ENCODE measurements around the gene KIF21A.

The KIF21A gene

GRCh38 chr12:39329018-39329417 lies 113.9 kb downstream of the KIF21A start:
- H3K4me3 ChIP-seq (replicated peaks; ENCODE audit: low read depth, low read length): no peak overlapping the region
- DNase-seq (ENCODE audit: low read depth): peak; percentile 33
- no peak for TF ChIP-seq CTCF (IDR thresholded peaks at IDR 0.05; ENCODE audit: low read length, missing control alignments)

GRCh38 chr12:39327965-39328364 lies 115.0 kb downstream of the KIF21A start:
- no peak overlapping the region for H3K4me3 ChIP-seq (replicated peaks; ENCODE audit: low read depth, low read length)
- no peak for TF ChIP-seq CTCF (IDR thresholded peaks at IDR 0.05; ENCODE audit: low read length, missing control alignments)
- DNase-seq (ENCODE audit: low read depth): no peak

GRCh38 chr12:39327510-39327909 lies 115.4 kb downstream of the KIF21A start:
- H3K4me3 ChIP-seq (replicated peaks; ENCODE audit: low read depth, low read length): no peak overlapping the region
- no peak for TF ChIP-seq CTCF (IDR thresholded peaks at IDR 0.05; ENCODE audit: low read length, missing control alignments)
- peak; percentile 18 for DNase-seq (ENCODE audit: low read depth)

GRCh38 chr12:39319180-39319579 lies 123.7 kb downstream of the KIF21A start:
- no peak for TF ChIP-seq CTCF (IDR thresholded peaks at IDR 0.05; ENCODE audit: low read length, missing control alignments)
- no peak overlapping the region for H3K4me3 ChIP-seq (replicated peaks; ENCODE audit: low read depth, low read length)
- DNase-seq (ENCODE audit: low read depth): no peak

- no peak for DNase-seq (ENCODE audit: low read depth)
- H3K4me3 ChIP-seq (replicated peaks; ENCODE audit: low read depth, low read length): no peak overlapping the region
- TF ChIP-seq CTCF (IDR thresholded peaks at IDR 0.05; ENCODE audit: low read length, missing control alignments): no peak
Measured at GRCh38 chr12:39314547-39314946, 128.4 kb downstream of the KIF21A start.

GRCh38 chr12:39309516-39309915 lies 133.4 kb downstream of the KIF21A start:
- no peak for DNase-seq (ENCODE audit: low read depth)
- TF ChIP-seq CTCF (IDR thresholded peaks at IDR 0.05; ENCODE audit: low read length, missing control alignments): no peak
- no peak overlapping the region for H3K4me3 ChIP-seq (replicated peaks; ENCODE audit: low read depth, low read length)

GRCh38 chr12:39301422-39301821 lies 141.5 kb downstream of the KIF21A start:
- no peak for DNase-seq (ENCODE audit: low read depth)
- no peak overlapping the region for H3K4me3 ChIP-seq (replicated peaks; ENCODE audit: low read depth, low read length)
- TF ChIP-seq CTCF (IDR thresholded peaks at IDR 0.05; ENCODE audit: low read length, missing control alignments): no peak

All from fibroblast of pulmonary artery (primary cell).